Spinal cord (tissue), 10 donors: ENCODE results near the gene MLF2. TPM values are rescaled to one million over a fixed set of nuclear protein-coding genes. Genes with fewer than 3 reads are reported as not detected.

Experiments used
- DNase-seq, 6 donors: peaks; one replicate each; pipeline versions ENCODE4 v3.0.0 to v3.0.0-alpha.2; 2013 to 2015; ENCODE audit warnings: low spot score in 6 of 6, low read depth in 4 of 6
- H3K27ac ChIP-seq: one replicate; pipeline ENCODE4 v1.5.1; 2013; ENCODE audit warnings: low read depth, low read length, control low read depth
- H3K27me3 ChIP-seq: one replicate; pipeline ENCODE4 v1.6.1; 2013; ENCODE audit warnings: low read length; ENCODE audit not compliant: control insufficient read depth, insufficient read depth
- H3K36me3 ChIP-seq: one replicate; pipeline ENCODE4 v1.6.1; 2013; ENCODE audit warnings: low read length; ENCODE audit not compliant: control insufficient read depth, insufficient read depth
- H3K4me1 ChIP-seq: one replicate; pipeline ENCODE4 v1.6.1; 2013; ENCODE audit warnings: low read length; ENCODE audit not compliant: control insufficient read depth, insufficient read depth
- H3K4me3 ChIP-seq: one replicate; pipeline ENCODE4 v1.5.1; 2013; ENCODE audit warnings: low read depth, low read length, control low read depth
- H3K9me3 ChIP-seq: one replicate; pipeline ENCODE4 v1.6.1; 2013; ENCODE audit warnings: low read length; ENCODE audit not compliant: control insufficient read depth, insufficient read depth
- WGBS: methylation state at CpG from one replicate; pipeline ENCODE4 v1.1.5; 2013; ENCODE audit warnings: missing lambda C conversion rate; ENCODE audit not compliant: insufficient coverage; 5-methylcytosine and 5-hydroxymethylcytosine counted together
- polyA plus RNA-seq, 2 donors: library from polyadenylated mRNA; unstranded; fragments of 120-200 nt; gene quantifications; one replicate each; pipeline ENCODE4 v1.2.1, GENCODE V29; 2013; ENCODE audit not compliant: insufficient read length in 2 of 2
- total RNA-seq, 2 donors: library from RNA; depleted of rRNA in 1 of 2; stranded (reverse); fragments of 120-200 nt in 1 of 2; fragments of >200 nt in 1 of 2; gene quantifications; one replicate each; pipeline versions ENCODE4 v1.2.3 to v1.2.4, GENCODE V29; 2013 to 2014
- donor health status: healthy.

The MLF2 gene
- total and polyA plus RNA-seq, 4 donors: 91.4 to 319 (median 228) TPM

DNA sequence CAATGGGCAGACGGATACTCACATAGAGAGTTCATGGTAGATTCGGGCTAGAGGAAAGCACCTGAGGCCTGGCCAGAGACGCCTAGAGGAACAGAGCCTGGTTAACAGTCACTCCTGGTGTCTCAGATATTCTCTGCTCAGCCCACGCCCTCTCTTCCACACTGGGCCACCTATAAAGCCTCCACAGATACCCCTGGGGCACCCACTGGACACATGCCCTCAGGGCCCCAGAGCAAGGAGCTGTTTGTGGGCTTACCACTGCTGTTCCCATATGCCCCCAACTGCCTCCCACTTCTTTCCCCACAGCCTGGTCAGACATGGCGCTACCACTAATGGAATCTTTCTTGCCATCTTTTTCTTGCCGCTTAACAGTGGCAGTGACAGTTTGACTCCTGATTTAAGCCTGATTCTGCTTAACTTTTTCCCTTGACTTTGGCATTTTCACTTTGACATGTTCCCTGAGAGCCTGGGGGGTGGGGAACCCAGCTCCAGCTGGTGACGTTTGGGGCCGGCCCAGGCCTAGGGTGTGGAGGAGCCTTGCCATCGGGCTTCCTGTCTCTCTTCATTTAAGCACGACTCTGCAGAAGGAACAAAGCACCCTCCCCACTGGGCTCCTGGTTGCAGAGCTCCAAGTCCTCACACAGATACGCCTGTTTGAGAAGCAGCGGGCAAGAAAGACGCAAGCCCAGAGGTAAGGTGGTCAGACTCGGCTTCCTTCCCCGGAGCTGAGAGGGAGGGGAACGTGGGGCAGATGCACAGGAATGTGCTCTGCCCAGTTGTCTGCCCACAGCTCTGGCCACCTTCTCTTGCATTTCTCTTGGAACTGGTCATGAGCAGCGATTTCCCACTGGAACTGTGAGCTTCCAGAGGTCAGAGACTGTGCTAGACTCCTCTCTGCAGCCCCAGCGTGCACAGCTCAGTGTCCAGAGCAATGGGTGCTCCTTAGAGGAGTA lies 36.3 kb upstream of the MLF2 start, which contains the start of gene CD4:
Gene CD4 (plus strand): TSS at position 557 of the 953 bp plus-strand sequence. CDS start 10,611 bp downstream, outside the sequence.
- H3K27me3 ChIP-seq: no peaks in the 10 kb centered on the region
- peak within 1 kb of the TSS; percentile 4 for H3K27ac ChIP-seq
- no peaks in the 10 kb centered on the region for H3K9me3 ChIP-seq
- peaks cover 17% of the 10 kb centered on the region for H3K4me1 ChIP-seq
- DNase-seq: no peak
- WGBS: 56% methylated on average over 17 of the region's 18 CpGs
- no peaks in the 10 kb centered on the region for H3K36me3 ChIP-seq
- peak within 1 kb of the TSS; percentile 16 for H3K4me3 ChIP-seq

GRCh38 chr12:6787309-6787708 lies 34.4 kb upstream of the MLF2 start:
- no peak overlapping the region for H3K27ac ChIP-seq
- no peaks in the 10 kb centered on the region for H3K9me3 ChIP-seq
- H3K4me3 ChIP-seq: no peak overlapping the region
- H3K27me3 ChIP-seq: no peaks in the 10 kb centered on the region
- no peaks in the 10 kb centered on the region for H3K36me3 ChIP-seq
- peaks cover 8% of the 10 kb centered on the region for H3K4me1 ChIP-seq
- DNase-seq: no peak
- 78% methylated on average over 5 of the region's 5 CpGs for WGBS

DNA sequence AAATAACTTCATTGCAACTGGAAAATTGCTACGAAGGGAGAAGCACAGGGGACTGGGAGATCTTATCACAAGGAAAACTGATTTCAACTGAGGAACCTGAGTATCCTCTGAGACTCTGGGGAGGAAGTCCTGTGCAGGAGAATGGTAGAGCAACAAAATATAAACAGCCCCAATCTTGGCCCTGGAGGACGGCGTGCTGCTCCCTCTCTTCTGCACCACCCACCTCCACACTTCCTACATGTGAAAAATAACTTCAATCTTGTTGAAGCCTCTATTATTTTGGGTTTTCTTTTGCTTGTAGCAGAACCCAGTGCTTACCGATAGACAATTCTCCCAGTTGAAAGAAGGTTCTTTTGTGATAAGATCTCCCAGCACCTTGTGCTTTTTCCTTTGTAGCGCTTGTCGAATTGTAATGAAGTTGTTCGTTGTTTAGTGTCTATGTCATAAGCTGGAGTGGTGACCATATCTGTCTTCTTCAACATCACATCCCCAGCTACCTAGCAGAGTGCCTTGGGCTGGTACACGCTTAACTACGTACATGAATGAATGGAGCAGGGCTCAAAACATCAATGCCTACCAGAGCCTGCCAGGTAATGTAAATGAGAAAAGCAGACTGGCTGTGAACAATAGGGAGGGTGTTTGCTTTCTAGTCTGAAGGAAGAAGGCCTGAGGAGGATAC lies 33.6 kb upstream of the MLF2 start:
- Histone ChIP-seq H3K9me3 (no peaks in the 10 kb centered on the region), H3K36me3 (no peaks in the 10 kb centered on the region), H3K27me3 (no peaks in the 10 kb centered on the region), H3K4me1 (peaks cover under 1% of the 10 kb centered on the region), H3K27ac (no peak overlapping the region), H3K4me3 (no peak overlapping the region)
- peak in 1 of 6 donors; percentile 28 for DNase-seq
- 67% methylated on average over 1 of the region's 9 CpGs for WGBS

DNA sequence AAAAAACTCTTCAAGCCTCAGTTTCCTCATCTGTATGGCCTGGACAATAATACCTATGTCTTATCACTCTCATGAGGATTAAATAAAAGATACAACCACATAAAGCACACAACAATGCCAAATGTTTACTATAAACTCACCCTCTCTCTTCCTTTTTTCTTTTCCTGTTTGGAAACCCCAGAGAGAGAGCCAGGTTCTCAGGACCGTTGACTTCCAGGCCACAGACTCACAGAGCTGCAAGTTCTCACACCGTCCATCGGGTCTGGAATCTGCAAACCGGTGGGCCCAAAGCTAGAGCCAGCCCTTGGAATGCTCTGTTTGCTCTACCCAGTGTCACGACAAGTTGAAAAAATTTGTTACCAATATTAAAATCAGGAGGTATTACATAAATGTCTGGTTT lies 31.8 kb upstream of the MLF2 start:
- Histone ChIP-seq H3K4me1 (peaks cover under 1% of the 10 kb centered on the region), H3K9me3 (no peaks in the 10 kb centered on the region), H3K27ac (no peak overlapping the region), H3K36me3 (no peaks in the 10 kb centered on the region), H3K4me3 (no peak overlapping the region), H3K27me3 (no peaks in the 10 kb centered on the region)
- DNase-seq: no peak
- 77% methylated on average over 4 of the region's 5 CpGs for WGBS

- H3K9me3 ChIP-seq: no peaks in the 10 kb centered on the region
- no peak overlapping the region for H3K27ac ChIP-seq
- H3K36me3 ChIP-seq: no peaks in the 10 kb centered on the region
- 85% methylated on average over 5 of the region's 5 CpGs for WGBS
- no peaks in the 10 kb centered on the region for H3K27me3 ChIP-seq
- DNase-seq: no peak
- H3K4me3 ChIP-seq: no peak overlapping the region
- peaks cover 5% of the 10 kb centered on the region for H3K4me1 ChIP-seq
Observed at GRCh38 chr12:6784296-6784695, 31.4 kb upstream of the MLF2 start.

DNA sequence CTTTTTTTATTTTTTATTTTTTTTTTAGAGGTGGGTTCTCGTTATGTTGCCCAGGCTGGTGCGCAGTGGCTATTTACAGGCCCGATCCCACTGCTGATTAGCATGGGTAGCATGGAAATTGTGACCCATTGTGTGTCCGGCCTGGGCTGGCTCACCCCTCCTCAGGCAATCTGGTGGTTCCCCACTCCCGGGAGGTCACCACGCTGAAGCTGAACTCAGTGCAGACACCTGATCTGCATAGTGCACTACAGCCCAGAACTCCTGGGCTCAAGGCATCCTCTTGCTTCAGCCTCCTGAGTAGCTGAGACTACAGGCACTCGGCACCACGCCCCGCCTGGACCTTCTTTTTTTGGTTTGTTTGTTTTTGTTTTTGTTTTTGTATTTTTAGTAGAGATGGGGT lies 30.9 kb upstream of the MLF2 start:
- no peaks in the 10 kb centered on the region for H3K9me3 ChIP-seq
- no peak overlapping the region for H3K4me3 ChIP-seq
- WGBS: 76% methylated on average over 7 of the region's 9 CpGs
- H3K4me1 ChIP-seq: peaks cover 10% of the 10 kb centered on the region
- H3K27ac ChIP-seq: no peak overlapping the region
- no peaks in the 10 kb centered on the region for H3K27me3 ChIP-seq
- DNase-seq: no peak
- no peaks in the 10 kb centered on the region for H3K36me3 ChIP-seq

GRCh38 chr12:6782850-6783566 lies 30.1 kb upstream of the MLF2 start:
- no peak overlapping the region for H3K27ac ChIP-seq
- no peaks in the 10 kb centered on the region for H3K36me3 ChIP-seq
- WGBS: 50% methylated on average over 6 of the region's 10 CpGs
- no peaks in the 10 kb centered on the region for H3K27me3 ChIP-seq
- peaks cover 18% of the 10 kb centered on the region for H3K4me1 ChIP-seq
- H3K4me3 ChIP-seq: no peak overlapping the region
- no peaks in the 10 kb centered on the region for H3K9me3 ChIP-seq
- no peak for DNase-seq

DNA sequence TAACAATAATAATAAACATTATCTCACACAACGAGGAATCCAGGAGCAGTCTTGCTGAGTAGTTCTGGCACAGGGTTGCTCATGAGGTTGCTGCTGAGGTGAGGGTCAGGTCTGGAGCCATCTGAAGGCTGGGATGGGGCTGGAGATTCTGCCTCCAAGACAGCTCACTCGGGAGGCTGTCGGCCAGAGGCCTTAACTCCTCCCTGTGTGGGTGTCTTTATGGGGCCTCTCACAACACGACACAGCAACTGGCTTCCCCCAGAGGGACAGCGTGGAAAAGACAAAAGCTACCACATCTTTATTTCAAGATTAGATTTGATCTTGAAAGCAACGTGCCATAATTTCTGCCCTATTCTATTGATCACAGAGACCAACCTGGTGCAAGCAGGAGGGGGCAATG lies 29.2 kb upstream of the MLF2 start:
- Histone ChIP-seq H3K4me1 (peaks cover 26% of the 10 kb centered on the region), H3K36me3 (peaks cover 2% of the 10 kb centered on the region)

DNA sequence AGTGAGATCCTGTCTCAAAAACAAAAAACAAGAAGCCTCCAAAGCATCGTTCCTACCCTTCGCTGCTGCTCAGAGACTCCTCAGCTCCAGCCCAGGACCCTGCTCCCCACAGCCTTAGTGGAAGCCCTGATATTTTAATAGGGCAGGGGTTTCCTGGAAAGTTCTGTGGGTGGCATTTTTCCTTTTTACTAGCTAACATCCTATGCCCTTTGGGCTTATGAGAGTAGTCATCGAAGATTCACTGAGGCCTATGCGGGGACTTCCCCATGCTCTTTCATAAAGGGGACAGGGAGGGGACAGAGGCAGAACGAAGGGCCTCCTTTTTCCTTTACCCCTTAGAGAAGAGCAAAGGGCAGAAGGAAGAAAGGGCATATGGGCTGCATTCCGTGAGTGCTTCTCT lies 27.6 kb upstream of the MLF2 start:
- H3K27ac ChIP-seq: no peak overlapping the region
- no peak overlapping the region for H3K4me3 ChIP-seq
- no peaks in the 10 kb centered on the region for H3K27me3 ChIP-seq
- H3K9me3 ChIP-seq: no peaks in the 10 kb centered on the region
- WGBS: no CpG with 5 or more reads among the region's 6 CpGs
- DNase-seq: no peak
- peaks cover 3% of the 10 kb centered on the region for H3K36me3 ChIP-seq
- peaks cover 26% of the 10 kb centered on the region for H3K4me1 ChIP-seq

More for the DNA sequence above, 29.2 kb upstream of the MLF2 start:
- DNase-seq: no peak
- H3K9me3 ChIP-seq: no peaks in the 10 kb centered on the region
- no peak overlapping the region for H3K4me3 ChIP-seq
- 72% methylated on average over 2 of the region's 6 CpGs for WGBS
- no peaks in the 10 kb centered on the region for H3K27me3 ChIP-seq
- no peak overlapping the region for H3K27ac ChIP-seq
